Lung (tissue), 12 donors: Measurements from ENCODE around the gene ARL13B. TPM values are rescaled to one million over a fixed set of nuclear protein-coding genes. Genes with fewer than 3 reads are reported as not detected.

Experiments
- ATAC-seq: fragments of 200-7000 bp; cut with Tn5 transposase; one replicate; pipeline ENCODE4 v1.9.1; 2020; ENCODE audit warnings: moderate number of reproducible peaks; ENCODE audit not compliant: insufficient read depth, low FRiP score
- DNase-seq, 3 donors: peaks; one replicate each; pipeline ENCODE4 v3.0.0-alpha.2; 2013 to 2017
- H3K27ac ChIP-seq, 2 donors: one replicate each; pipeline ENCODE4 v1.5.1; 2013; ENCODE audit warnings: mild to moderate bottlenecking in 2 of 2, moderate library complexity in 2 of 2, control low read depth in 1 of 2, inconsistent platforms in 1 of 2, low read depth in 1 of 2, low read length in 1 of 2
- H3K27me3 ChIP-seq, 3 donors: one replicate each; pipeline ENCODE4 v1.5.1; 2013; ENCODE audit warnings: low read length in 2 of 3; ENCODE audit not compliant: control insufficient read depth in 3 of 3, insufficient read depth in 3 of 3
- H3K36me3 ChIP-seq, 4 donors: one replicate each; pipeline ENCODE4 v1.5.1; 2013; ENCODE audit warnings: low read length in 4 of 4, mild to moderate bottlenecking in 1 of 4, moderate library complexity in 1 of 4; ENCODE audit not compliant: control insufficient read depth in 4 of 4, insufficient read depth in 4 of 4
- H3K4me1 ChIP-seq, 5 donors: one replicate each; pipeline ENCODE4 v1.5.1; 2013; ENCODE audit warnings: low read length in 5 of 5, mild to moderate bottlenecking in 2 of 5, moderate library complexity in 1 of 5; ENCODE audit not compliant: control insufficient read depth in 5 of 5, insufficient read depth in 5 of 5
- H3K4me3 ChIP-seq: one replicate; pipeline ENCODE4 v1.5.1; 2013; ENCODE audit warnings: mild to moderate bottlenecking, control low read depth, moderate library complexity
- H3K9ac ChIP-seq, 2 donors: one replicate each; pipeline ENCODE4 v1.5.1; 2013; ENCODE audit warnings: low read length in 2 of 2, control low read depth in 1 of 2; ENCODE audit not compliant: insufficient read depth in 1 of 2
- H3K9me3 ChIP-seq, 4 donors: one replicate each; pipeline ENCODE4 v1.5.1; 2013; ENCODE audit warnings: low read length in 3 of 4, mild to moderate bottlenecking in 1 of 4, moderate library complexity in 1 of 4; ENCODE audit not compliant: control insufficient read depth in 4 of 4, insufficient read depth in 3 of 4
- CTCF ChIP-seq: IDR thresholded peaks from 2 replicates; pipeline ENCODE4 v1.5.1; 2012; ENCODE audit warnings: mild to moderate bottlenecking; ENCODE audit errors: control extremely low read depth, extremely low read depth
- WGBS, 2 donors: extraction: QIAGEN DNeasy Blood & Tissue Kit; methylation state at CpG; one replicate each; pipeline ENCODE4 v1.1.7; 2013; 5-methylcytosine and 5-hydroxymethylcytosine counted together
- polyA plus RNA-seq, 2 donors: library from polyadenylated mRNA; stranded (reverse); fragments of 200-250 nt; gene quantifications; one replicate each; pipeline ENCODE4 v1.2.1, GENCODE V29; 2013
- total RNA-seq, 2 donors: library from RNA; depleted of rRNA in 1 of 2; stranded (reverse); fragments of >200 nt in 1 of 2; gene quantifications; one replicate each; pipeline ENCODE4 v1.2.1, GENCODE V29; 2014 to 2021
- donor health status: control.
- donor health status: control.
- donor health status: Bipolar disorder and iron deficiency.
- donor health status: healthy.
- donor health status: DM: yes; HTN: yes; CAD: no.

Gene ARL13B
- total and polyA plus RNA-seq, 4 donors = 8.4 to 19.6 (median 13.2) TPM

- no peak for DNase-seq
- WGBS, 2 donors = 91% methylated on average over 4 of the region's 4 CpGs
These were observed 103.3 kb downstream of the ARL13B start for GRCh38 chr3:94083261-94083660.

GRCh38 chr3:94089126-94089525 lies 109.2 kb downstream of the ARL13B start:
- no peak for TF ChIP-seq CTCF
- WGBS, 2 donors = 91 to 94% methylated on average over 1 of the region's 1 CpG
- no peaks in the 10 kb centered on the region for H3K27me3 ChIP-seq
- H3K9ac ChIP-seq = no peak overlapping the region
- no peak overlapping the region for H3K27ac ChIP-seq
- peaks cover 7 to 17% (median 8%) of the 10 kb centered on the region in 4 donors for H3K36me3 ChIP-seq
- DNase-seq (no peak), ATAC-seq (no peak)
- H3K4me1 ChIP-seq = no peaks in the 10 kb centered on the region
- no peak overlapping the region for H3K4me3 ChIP-seq
- H3K9me3 ChIP-seq = no peaks in the 10 kb centered on the region

More at GRCh38 chr3:94083261-94083660, 103.3 kb downstream of the ARL13B start:
- Histone ChIP-seq H3K4me1 (peaks cover 0 to 6% (median 0%) of the 10 kb centered on the region in 5 donors), H3K4me3 (no peak overlapping the region), H3K9ac (no peak overlapping the region), H3K27me3 (no peaks in the 10 kb centered on the region), H3K9me3 (no peaks in the 10 kb centered on the region), H3K27ac (no peak overlapping the region), H3K36me3 (peaks cover 0 to 10% (median 7%) of the 10 kb centered on the region in 4 donors)
- ATAC-seq = no peak
- TF ChIP-seq CTCF = no peak

GRCh38 chr3:94092086-94092485 lies 112.1 kb downstream of the ARL13B start:
- H3K27ac ChIP-seq = no peak overlapping the region
- H3K27me3 ChIP-seq = no peaks in the 10 kb centered on the region
- H3K4me1 ChIP-seq = no peaks in the 10 kb centered on the region
- peaks cover 7 to 20% (median 11%) of the 10 kb centered on the region in 4 donors for H3K36me3 ChIP-seq
- 81 to 85% methylated on average over 1 of the region's 1 CpG for WGBS, 2 donors
- TF ChIP-seq CTCF = no peak
- H3K9me3 ChIP-seq = no peaks in the 10 kb centered on the region
- no peak overlapping the region for H3K9ac ChIP-seq
- no peak for ATAC-seq
- H3K4me3 ChIP-seq = no peak overlapping the region
- DNase-seq = no peak

GRCh38 chr3:94093151-94093550 lies 113.2 kb downstream of the ARL13B start:
- DNase-seq (no peak), ATAC-seq (no peak)
- Histone ChIP-seq H3K4me3 (no peak overlapping the region), H3K27ac (no peak overlapping the region), H3K9ac (no peak overlapping the region), H3K27me3 (no peaks in the 10 kb centered on the region), H3K9me3 (no peaks in the 10 kb centered on the region), H3K36me3 (peaks cover 7 to 27% (median 13%) of the 10 kb centered on the region in 4 donors), H3K4me1 (no peaks in the 10 kb centered on the region)
- 90 to 97% methylated on average over 1 of the region's 1 CpG for WGBS, 2 donors
- TF ChIP-seq CTCF = no peak
